ENCODE data around the gene CCDC93.
"Not testable (repeated sequence)": the region's sequence is repeated elsewhere in the genome, so short reads cannot be mapped to it uniquely, and the experiment has no call there.

Gene CCDC93

DNA sequence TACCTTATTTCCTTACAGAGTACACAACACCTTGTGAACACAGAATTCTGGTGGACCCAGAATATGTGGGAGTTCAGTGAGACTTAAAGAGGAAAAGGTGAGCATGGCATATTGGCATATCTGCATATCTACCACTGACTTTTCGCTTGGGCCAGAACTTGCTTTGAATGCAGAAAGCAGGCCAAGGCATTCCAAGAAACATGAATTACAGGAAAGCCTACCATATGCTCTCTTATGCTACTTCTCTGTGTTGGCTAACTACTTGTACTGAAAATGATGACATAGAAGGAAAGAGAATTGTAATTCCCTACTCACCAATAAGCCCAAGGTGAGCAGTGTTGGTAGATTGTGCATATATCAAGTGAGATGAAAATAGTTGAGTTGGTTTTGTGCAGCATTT, 31.4 kb upstream of the CCDC93 start:
- DNase-seq, result no peak

DNA sequence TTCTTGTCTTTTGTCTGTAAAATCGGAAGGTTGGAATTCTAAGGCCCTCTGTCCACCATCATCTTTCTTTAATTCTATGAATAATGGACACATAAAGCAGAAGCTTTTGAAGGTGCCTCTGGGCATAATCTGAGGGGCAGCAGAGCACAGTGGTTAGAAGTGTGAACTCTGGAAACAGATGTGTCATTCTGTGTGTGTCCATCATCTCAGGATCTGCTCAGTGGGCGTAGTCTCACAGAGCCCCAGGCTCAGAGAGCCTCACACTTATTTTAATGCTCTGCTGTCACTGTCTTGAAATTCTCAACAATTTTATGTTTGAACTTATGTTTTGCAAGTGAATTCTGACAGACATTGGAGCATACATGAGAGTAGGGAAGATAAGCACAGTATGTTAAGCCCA, 31.0 kb upstream of the CCDC93 start:
- DNase-seq, result no peak

DNA sequence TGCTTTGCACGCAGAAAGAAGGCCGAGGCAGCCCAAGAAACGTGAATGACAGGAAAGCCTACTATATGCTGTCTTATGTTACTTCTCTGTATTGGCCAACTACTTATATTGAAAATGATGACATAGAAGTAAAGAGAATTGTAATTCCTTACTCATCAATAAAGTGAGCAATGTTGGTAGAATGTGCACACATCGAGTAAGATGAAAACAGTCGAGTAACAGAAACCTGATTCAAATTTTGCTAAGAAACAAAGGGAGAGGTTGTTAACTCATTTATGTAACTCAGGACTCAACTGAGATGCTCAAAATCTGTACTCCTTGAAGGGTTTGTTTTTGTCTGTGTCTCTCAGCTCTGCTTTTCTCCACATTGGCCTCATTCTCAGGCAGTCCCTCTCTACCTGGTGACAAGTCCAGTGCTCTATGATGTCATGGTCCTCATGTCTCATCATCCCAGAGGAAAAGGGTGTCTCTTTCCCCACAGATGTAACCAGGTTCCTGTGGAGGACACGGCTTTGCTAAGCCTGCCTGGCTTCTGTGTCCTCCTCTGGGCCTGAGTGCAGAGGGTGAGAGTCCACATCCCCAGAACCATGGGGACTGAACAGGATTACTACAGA, 30.3 kb upstream of the CCDC93 start:
- DNase-seq, result no peak

DNA sequence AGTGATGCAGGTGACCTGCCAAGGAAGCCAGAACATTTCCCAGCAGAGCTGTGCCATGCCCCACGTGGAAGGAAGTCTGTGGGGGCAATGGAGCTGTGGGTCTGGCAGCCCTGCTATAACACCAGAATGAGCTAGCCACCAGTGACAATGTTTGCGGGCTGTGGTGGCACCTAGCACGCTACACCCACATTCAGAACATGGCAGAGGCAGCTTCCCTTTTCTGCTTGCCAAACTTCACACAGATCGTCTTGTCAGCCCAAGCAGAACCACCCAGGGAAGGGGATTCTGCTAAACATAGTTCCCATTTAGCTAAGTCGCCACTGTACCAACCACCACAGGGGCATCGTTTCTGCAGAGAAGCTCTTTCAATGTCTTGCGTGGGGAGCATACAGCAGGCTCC, 27.0 kb upstream of the CCDC93 start:
- no peak for DNase-seq

DNA sequence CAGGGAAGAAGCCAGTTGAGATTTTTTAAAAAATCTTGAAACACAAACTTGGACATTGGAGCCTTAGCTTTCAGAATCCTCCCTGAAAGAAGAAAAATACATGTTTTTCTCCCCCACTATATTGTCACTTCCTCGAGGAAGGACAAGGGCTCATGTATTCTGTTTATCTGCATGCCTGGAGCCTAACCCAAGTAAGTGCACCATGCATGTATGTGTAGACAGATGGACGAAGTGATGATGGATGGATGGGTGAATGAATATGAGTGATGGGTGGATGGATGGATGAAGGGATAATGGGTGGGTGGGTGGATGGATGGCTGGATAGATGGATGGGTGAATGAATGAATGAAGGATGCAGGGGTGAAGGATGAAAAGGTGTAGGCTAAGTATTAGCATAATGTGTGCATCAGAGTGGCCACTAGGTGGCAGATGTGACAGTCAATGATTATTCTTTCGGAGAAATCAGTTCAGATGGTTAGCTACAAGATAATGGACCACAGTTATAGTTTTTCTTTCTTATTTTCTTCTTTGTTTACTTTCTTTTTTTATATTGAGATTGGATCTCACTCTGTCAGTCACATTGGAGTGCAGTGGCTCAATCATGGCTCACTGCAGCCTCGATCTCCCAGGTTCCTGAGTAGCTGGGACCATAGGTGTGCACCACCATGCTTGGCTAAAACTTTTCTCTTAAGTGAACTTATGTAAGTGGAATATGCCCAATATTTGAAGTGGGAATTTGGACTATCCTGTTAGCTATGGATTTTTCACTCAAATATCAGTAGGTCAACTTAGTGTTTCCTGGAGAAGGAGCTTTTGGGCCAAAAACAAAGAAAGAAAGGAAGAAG, 18.5 kb upstream of the CCDC93 start:
- DNase-seq, result peak; percentile 61

DNA sequence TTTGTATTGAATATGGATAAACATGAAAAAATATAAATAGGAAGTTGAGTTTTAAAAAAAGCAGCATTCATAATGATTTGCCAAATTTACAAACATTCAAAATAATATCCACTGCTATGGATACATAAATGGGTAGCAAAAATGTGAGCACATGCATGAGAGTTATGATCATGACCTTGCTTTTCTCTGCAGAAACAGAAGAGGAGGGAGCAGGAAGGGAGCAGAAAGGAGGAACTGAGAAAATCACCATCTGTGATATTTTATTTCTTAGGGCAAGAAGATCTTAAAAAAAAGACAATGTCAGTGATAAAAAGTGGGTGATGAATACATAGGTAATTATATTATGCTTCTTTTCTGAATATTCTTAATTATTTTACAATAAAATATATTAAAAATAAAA, 17.7 kb upstream of the CCDC93 start:
- DNase-seq, result no peak

DNA sequence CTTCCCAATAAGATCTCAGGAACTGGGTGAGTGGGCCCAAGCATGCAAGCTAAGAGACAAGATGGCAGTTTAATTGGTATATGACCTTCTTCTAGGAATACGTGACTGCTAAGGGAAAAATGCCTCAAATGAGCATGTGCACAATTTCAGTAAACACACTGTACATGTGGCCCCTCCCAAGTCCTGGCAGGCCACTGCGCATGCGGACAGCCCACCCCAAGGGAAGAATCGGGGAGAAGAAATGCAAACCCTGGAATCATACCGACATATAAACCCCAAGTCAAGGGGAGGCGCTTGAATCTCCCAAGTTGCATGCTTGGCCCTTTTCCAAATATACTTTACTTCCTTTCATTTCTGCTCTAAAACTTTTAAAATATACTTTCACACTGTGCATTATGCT, 15.2 kb upstream of the CCDC93 start:
- DNase-seq, result no peak

DNA sequence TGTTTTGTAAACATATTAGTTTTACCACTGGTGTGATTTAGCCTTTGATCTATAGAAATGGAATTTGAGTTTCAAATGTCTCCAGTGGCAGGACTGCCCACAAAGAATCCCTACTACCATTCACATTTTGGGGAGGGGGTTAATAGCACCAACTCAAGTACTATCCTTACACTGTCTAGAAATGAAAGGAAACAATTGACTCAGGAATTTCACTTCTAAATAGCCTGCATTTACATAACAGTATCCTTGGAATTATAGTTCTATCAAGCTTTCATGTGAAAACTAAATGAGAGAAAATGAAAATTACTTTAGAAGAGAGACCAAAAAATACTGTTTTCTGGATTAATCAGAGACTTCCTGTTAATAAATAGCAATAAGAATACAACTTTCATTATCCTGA, 7.5 kb upstream of the CCDC93 start:
- no peak for DNase-seq

DNA sequence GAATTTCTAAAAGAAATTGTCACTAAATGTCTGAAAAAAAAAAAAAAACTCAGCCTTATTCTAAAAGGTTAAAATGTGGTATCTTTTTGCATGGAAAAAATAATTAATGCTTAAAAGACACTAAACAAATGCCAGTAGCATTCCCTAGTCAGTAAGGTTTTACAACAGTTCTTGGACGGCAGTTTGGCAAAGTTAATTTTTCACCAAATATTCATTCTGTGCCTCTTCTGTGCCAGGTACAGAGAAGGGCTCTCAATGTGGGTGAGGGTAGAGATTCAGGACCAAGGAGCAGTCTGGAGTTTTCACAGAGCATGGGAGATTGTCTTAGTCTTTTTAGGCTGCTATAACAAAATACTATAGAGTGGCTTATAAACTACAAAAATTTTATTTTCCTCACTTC, 6.0 kb upstream of the CCDC93 start:
- DNase-seq, result no peak

DNA sequence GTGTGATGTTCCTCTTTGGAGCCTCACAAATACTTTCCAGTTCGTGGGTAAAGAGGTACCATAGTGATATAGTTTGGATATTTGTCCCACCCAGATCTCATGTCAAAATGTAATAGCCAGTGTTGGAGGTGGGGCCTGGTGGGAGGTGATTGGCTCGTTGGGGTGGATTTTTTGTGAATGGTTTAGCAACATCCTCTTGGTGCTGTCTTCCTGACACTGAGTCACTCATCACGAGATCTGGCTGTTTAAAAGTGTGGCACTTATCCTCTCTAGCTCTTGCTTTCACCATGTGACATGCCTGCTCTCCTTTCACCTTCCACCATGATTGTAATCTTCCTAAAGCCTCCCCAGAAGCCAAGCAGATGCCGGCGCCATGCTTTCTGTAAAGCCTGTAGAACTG, 3.0 kb upstream of the CCDC93 start:
- DNase-seq, result no peak

DNA sequence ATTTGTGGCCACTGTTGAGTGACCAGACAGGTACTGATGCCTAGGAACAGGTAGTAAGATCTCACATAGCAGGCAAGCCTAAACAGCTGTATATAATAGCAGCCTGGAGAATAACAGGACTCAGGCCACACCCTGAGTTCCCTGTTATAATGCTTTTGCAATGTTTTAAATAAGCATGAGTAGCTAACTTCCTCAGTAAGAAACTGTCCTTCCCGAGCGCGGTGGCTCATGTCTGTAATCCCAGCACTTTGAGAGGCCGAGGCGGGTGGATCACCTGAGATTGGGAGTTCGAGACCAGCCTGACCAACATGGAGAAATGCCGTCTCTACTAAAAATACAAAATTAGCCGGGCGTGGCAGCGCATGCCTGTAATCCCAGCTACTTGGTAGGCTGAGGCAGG, 1.9 kb upstream of the CCDC93 start:
- not testable (repeated sequence) for DNase-seq

DNA sequence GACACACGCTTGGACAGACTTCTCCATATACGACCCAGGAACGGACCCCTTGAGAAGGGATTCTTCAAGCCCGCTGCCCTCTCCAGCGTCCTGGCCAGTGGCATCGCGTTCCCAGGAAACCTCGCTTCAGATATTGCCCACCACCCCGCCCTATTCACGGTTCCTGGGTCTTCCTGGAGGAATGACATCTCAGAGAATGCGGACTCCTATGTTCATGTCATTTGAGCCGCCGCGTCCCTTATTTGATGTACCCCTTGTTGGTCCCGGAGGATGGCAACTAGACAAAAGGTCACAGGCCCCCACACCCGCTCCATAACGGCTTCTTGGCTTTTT, 588 bp upstream of the CCDC93 start:
- DNase-seq, result no peak

DNA sequence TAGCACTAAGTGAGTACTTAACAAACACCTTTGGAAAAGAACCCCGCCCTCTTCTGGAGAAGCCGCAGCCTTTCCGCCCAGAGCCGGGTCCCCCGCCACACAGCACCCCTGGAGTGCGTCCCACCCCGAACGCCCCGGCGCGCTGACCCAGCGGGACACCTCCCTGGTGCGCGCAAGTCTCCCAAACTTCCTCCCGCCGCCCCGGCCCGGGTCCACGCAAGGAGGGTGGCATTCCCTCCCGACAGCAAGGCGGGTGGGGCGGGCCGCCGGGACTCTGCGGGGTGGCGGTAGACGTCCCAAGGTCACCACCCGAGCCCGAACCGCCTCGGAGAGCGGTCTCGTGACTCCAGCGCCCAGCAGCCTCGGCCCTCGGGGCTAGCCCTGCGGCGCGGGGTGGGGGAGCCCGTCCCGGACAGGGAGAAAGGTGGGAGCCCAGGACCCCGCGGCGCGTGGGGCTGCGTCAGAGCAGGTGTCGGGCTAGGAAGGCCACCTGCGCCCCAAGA, 598 bp downstream of the CCDC93 start:
- DNase-seq, result peak; percentile 73

DNA sequence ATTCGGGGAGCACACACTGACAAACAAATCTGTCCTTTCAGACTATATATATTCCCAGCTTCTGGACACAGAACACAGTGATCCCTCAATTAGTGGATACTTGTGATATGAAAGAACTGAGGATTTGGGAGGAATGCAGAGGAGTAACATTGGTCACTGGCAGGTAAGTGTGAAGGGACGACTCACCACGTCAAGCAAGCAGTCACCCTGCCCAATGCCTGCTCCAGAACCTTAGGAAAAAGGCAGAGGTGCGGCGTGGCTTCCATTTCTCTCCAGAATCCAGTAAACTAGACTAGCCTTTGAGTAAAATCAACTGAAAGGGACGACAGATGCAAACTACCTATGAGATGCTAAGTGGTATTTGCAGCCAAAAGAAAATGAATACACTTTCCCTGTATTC, 1.1 kb downstream of the CCDC93 start:
- DNase-seq, result no peak

DNA sequence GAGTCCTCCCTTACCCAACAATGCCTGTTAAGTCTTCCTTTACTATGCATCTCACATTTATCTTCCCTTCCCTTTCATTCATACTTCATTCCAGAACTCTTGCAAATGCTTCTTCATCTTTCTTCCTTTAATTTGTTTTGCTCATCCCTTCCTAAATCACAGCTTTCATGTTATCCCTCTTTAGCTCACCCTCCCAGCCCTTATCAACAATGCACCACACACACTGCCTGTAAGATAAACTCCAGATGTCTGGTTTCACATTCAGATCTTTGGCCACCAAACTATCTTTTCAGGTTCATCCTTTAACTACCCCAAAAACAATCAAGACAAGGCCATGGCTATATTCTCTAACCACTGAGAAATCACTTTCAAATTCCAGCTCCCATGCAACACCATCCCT, 3.4 kb downstream of the CCDC93 start:
- no peak for DNase-seq

DNA sequence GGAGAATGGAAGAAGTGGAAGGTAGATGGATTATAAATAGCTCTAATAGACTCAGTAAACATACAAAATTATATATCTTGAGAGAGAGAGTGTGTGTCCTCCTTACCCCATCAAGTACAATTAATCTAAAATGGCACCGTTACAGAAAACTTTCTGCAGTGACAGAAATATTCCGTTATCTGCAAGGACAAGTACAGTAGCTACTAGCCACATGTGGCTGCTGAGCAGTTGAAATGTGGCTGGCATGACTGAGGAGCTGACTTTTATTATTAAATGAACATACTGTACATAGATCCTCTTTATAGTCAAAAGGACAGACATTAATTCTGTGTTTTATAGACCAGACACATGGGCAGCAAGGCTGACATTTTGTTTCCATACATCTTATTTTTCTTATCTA, 7.0 kb downstream of the CCDC93 start:
- DNase-seq, result no peak

DNA sequence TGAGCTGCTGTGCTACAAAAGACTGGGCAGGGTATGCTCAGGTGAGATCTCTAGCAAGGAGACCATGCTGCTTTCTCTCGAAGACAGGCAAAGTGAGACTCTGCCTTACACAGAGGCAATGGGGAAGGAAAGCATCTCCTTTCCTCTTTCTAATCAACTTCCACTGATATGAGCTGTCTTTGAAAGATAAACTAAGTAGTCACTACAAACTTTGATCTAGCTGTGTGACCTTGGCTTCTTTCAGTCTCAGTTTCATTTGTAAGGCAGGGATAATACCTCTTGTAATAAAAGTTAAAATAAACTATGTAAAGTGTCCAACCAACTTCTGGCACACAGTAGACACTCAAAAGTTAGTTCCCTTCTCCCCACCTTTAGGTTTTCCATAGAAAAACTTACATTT, 7.5 kb downstream of the CCDC93 start:
- DNase-seq, result no peak

DNA sequence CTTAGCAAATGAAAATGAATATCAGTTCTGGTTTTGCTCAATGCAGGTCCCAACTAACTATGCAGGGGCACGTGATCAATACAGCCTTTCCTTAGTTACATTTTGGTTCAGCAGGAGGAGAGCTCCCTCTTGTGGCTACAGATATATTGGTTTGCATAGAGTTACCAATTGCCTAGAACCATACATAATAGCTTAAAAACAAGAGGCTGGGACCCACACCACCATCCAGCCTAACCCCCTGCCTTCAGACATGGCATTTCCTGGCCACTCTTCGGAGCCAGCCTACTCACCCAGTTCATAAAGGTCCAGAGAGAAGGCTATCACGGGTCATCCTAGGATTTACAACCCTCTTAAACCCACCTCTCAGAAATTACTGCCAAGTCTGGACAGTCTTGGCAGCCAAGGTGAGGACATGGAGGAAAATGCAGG, 10.5 kb downstream of the CCDC93 start:
- DNase-seq, result peak; percentile 59

DNA sequence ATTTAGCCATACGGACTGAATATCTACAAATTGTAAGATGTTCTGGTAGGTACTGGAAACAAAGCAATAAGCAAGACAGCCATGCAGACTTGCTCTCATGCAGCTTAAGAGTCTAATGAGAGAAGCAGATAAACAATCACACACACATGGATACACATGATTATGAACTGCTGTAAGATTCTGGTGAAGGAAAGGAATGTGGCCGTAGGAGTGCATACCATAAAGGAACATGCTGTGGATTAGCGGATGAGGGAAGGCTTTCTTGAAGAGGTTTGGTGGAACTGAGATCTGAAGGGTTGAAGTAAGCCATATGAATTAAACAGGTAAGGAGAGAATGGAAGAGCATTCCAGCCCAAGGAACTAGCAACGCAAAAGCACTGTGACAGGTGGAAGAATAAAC, 13.8 kb downstream of the CCDC93 start:
- DNase-seq, result no peak

DNA sequence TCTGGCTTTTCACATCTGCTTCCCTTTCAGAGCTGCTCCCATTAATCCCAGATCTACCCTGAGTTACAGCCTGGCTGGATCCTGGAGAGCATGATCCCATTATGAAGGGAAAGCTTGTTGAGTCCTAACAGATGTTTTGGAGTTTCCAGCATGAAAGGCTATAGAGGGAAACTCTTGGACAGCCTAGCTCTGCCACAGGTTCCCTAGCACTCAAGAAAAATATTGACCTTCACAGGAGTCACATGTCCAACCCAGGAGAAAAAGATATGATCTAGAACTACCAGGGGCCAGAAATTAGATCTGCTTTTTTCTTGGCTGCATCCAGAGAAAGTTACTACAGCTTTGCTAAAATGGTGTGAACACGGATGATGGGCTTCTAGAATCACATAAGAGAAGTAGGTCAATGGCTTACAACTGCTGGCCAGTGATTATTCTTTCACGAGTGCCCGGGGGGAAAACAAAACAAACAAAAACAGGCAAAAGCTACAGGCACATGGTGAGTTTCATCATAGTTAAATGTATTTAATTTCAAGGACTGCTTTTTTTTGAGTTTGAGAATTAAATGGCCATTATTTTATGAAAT, 15.9 kb downstream of the CCDC93 start:
- no peak for DNase-seq

DNA sequence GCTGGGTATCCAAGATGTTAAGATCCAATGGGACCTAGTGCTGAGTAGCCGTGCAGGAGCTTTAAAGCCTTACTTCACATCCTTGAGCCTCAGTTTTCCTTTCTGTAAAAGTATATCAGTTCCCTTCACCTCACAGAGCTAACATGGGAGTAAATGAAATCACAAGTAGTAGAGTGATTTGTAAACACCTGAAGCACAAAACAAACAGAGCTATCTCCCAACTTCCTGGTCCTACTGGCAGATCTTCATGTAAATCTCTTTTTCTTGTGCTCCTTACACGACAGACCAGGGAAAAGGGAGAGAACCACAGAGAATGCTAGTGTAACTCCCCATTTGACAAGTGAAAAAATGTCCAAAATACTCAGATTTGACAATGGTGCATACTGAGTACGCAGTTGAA, 17.3 kb downstream of the CCDC93 start:
- no peak for DNase-seq

DNA sequence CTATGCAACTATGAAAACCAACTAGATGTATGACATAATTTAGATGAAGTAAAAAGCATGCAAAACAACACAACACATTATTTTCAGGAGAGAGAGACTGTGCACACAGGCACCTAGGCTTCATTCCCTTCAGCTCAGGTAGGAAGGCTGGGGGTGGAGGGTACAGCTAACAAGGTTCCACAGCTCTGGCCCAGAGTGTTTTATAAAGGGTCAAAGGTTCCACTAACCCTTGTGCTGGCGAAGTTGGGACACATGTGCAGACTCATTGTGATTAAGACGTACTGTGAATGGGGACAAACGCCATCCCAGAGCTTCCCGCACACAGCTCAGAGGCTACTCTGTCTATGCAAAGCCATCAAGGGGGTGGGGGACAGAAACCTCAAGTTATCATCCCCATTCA, 19.1 kb downstream of the CCDC93 start:
- DNase-seq, result no peak

DNA sequence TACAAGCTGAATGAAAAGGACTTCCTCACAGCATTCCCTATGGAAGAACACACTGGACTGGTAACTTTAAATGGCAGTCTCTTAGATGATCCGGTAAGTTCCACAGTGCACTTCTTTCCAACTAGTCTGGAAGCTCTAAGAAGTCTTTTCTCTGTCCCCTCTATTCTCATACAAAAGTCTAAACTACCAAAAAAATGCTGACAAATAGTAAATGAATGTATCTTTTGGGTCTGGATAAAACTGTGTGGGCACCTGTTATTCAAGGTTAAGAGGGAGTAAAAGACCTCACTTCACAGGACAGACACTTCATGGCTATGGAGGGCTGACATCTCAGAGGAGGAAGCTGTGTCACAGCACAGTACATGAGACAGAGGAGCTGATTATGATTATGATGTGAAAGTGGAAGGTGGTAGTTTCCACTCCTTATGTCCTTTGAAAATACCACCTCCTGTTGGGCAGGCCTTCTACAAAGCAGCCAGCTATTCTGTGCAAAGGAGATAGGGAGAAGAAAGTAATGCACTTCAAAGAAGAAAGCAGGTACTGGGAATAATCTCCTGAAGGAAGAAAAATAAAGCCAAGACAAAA, 23.9 kb downstream of the CCDC93 start:
- DNase-seq, result no peak

DNA sequence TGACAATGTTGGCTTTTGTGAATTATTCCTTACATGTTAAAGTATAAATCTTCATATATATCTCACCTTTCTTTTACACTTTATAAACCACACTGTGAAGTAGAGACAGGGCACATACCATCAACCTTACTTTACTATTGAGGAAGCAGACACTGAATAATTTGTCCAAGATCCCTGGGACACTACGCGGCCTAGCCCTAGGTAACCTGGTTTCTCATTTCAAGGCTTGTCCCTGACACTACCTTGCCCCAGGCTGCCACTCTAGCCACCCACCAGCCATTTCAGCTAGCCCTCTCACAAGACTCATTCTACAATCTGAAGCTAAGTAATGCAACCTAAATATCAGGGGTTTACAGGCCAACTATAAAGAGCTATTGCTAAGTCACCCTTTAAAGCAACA, 26.7 kb downstream of the CCDC93 start:
- DNase-seq, result no peak

Data from activated CD8-positive, alpha-beta memory T cell treated with anti-CD3 and anti-CD28 coated beads for 24 hours (primary cell).